ENCODE data around the gene FASTK. TPM values are rescaled to one million over a fixed set of nuclear protein-coding genes. Genes with fewer than 3 reads are reported as not detected.

Gene FASTK
- 59.3 and 63.7 TPM in 2 replicates for total RNA-seq

GRCh38 chr7:151080522-151081169 lies at the start of gene FASTK:
Gene FASTK, minus strand, starts transcription at chr7:151080809. Its CDS starts 43 bp downstream, at chr7:151080766.
- peak; percentile 75 for DNase-seq (ENCODE audit: low read depth)

- no peak for DNase-seq (ENCODE audit: low read depth)
Observed at GRCh38 chr7:151129960-151130591, 49.5 kb upstream of the FASTK start.

GRCh38 chr7:151129117-151129959 lies 48.7 kb upstream of the FASTK start:
- DNase-seq (ENCODE audit: low read depth) = no peak

- no peak for DNase-seq (ENCODE audit: low read depth)
Observed at GRCh38 chr7:151128716-151129115, 48.1 kb upstream of the FASTK start.

- DNase-seq (ENCODE audit: low read depth) = no peak
Observed at GRCh38 chr7:151128144-151128543, 47.5 kb upstream of the FASTK start.

GRCh38 chr7:151126491-151127137 lies 46.0 kb upstream of the FASTK start:
- DNase-seq (ENCODE audit: low read depth) = no peak

GRCh38 chr7:151125846-151126481 lies 45.4 kb upstream of the FASTK start:
- no peak for DNase-seq (ENCODE audit: low read depth)

- no peak for DNase-seq (ENCODE audit: low read depth)
Observed at GRCh38 chr7:151125470-151125845, 44.8 kb upstream of the FASTK start.

- no peak for DNase-seq (ENCODE audit: low read depth)
Observed at GRCh38 chr7:151124899-151125399, 44.3 kb upstream of the FASTK start.

- DNase-seq (ENCODE audit: low read depth) = no peak
Observed at GRCh38 chr7:151124481-151124880, 43.9 kb upstream of the FASTK start.

- peak; percentile 57 for DNase-seq (ENCODE audit: low read depth)
Observed at GRCh38 chr7:151123822-151124464, 43.3 kb upstream of the FASTK start.

- no peak for DNase-seq (ENCODE audit: low read depth)
Observed at GRCh38 chr7:151123158-151123821, 42.7 kb upstream of the FASTK start.

GRCh38 chr7:151122796-151123157 lies 42.2 kb upstream of the FASTK start:
- DNase-seq (ENCODE audit: low read depth) = no peak

- DNase-seq (ENCODE audit: low read depth) = no peak
Observed at GRCh38 chr7:151122276-151122675, 41.7 kb upstream of the FASTK start.

- no peak for DNase-seq (ENCODE audit: low read depth)
Observed at GRCh38 chr7:151121380-151122170, 41.0 kb upstream of the FASTK start.

- DNase-seq (ENCODE audit: low read depth) = no peak
Observed at GRCh38 chr7:151120896-151121295, 40.3 kb upstream of the FASTK start.

- no peak for DNase-seq (ENCODE audit: low read depth)
Observed at GRCh38 chr7:151119902-151120301, 39.3 kb upstream of the FASTK start.

GRCh38 chr7:151119055-151119415 lies 38.4 kb upstream of the FASTK start:
- DNase-seq (ENCODE audit: low read depth) = no peak

GRCh38 chr7:151118108-151119054 lies 37.8 kb upstream of the FASTK start:
- DNase-seq (ENCODE audit: low read depth) = no peak
